HG03558 (cell line): ENCODE measurements around the gene AMZ2.
A peak's percentile ranks its signal among the peaks of the same experiment; 100 is the strongest.
"Not testable (repeated sequence)": the region's sequence is repeated elsewhere in the genome, so short reads cannot be mapped to it uniquely, and the experiment has no call there.

Source experiments
- ATAC-seq: cut with Tn5 transposase; IDR thresholded peaks from one replicate; pipeline ENCODE4 v1.9.1; 2021; ENCODE audit warnings: moderate number of reproducible peaks; ENCODE audit not compliant: unreplicated experiment; ENCODE audit errors: extremely low read depth

Gene AMZ2

DNA sequence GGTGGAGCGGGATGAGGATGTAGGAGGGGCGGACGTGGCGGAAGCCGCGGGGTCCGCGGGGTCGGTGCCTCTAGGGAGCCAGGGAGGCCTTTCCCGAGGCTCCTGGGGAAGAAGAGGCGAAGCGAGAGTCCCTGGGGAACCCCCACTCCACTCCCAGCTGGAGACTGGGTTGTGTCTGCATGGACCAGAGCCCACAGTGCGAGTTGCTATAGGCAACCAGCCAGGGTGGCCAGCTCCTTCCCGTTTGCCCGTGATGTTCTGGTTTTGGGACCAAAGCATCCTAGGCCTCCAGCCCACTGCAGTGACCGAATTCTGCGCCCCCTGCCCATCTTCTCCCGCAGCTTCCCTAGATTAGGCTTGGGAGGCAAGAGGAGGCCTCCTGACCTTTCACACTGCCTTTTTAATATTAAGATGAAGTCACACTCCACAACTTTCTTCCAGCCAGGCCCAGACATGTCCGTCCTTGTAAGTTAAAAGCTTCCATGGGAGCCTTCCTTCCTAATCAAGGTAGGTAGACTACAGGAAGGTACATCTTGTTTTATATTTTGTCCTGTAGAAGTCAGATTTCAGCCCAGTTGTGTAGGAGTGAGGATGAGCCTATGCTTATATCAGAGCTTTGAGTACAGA lies 469 bp downstream of the AMZ2 start:
- peak; percentile 11 for ATAC-seq

DNA sequence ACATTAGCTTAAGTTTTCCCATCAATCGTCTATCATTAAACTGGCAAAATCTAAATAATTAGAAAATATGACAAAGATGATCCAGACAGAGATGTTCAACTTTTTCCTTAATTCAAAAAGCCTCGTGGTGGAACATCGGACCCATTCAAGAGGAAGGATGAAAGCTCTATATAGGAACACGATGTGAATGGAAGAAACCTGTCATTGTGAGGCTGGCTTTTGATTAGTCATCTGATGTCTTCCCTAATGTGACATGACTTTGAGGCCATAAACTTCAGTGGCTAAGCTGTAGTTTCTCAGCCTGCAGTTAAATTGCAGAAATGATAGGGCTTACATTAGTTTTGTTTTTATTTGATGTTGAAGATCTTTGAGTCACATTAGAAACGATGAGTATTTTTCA lies 1.0 kb downstream of the AMZ2 start:
- ATAC-seq = no peak

DNA sequence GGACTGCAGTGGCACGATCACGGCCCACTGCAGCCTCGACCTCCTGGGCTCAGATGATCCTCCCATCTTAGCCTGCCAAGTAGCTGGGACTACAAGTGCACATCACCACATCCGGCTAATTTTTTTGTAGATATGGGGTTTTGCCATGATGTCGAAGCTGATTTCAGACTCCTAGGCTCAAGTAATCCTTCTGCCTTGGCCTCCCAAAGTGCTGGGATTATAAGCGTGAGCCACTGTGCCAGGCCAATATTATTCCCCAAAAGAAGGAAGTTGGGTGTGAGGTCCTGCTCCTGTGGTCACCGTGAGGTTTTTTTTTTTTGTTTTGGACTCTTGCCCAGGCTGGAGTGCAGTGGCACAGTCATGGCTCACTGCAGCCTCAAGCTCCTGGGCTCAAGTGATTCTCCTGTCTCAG lies 1.5 kb downstream of the AMZ2 start:
- no peak for ATAC-seq

DNA sequence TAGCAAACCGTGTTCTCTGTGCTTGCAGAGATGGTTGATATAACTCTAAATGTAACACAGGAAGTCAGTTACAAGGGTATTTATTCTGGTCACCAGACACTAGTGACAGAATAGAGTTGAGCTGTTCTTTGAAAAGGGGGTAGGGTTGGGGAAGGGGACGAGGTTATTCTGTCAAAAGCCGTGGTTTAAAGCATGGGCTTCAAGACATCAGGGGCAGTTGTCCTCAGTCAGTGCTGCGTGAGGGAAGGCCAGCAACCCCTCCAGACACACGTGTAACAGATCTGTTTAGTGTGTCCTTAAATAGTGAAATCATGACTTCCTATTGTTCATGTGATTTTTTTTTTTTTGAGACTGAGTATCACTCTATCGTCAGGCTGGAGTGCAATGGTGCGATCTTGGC lies 5.6 kb downstream of the AMZ2 start:
- ATAC-seq = not testable (repeated sequence)

DNA sequence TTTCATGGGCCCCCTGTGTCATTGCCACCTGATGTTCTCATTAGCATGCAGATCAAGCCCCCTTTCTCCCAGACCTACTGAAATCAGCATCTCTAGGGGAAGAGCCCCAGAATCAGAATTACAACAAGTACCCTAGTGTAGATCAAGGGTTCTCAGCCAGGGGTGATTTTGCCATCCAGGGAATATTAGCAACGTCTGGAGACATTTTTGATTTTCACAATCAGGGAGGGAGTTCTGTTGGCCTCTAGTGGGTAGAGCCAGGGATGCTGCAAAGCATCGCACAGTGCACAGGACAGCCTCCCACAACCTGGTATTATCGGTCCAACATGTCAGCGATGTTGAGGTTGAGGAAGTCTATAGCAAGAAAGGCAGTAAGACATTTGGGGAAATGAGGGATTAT lies 7.3 kb downstream of the AMZ2 start:
- no peak for ATAC-seq

DNA sequence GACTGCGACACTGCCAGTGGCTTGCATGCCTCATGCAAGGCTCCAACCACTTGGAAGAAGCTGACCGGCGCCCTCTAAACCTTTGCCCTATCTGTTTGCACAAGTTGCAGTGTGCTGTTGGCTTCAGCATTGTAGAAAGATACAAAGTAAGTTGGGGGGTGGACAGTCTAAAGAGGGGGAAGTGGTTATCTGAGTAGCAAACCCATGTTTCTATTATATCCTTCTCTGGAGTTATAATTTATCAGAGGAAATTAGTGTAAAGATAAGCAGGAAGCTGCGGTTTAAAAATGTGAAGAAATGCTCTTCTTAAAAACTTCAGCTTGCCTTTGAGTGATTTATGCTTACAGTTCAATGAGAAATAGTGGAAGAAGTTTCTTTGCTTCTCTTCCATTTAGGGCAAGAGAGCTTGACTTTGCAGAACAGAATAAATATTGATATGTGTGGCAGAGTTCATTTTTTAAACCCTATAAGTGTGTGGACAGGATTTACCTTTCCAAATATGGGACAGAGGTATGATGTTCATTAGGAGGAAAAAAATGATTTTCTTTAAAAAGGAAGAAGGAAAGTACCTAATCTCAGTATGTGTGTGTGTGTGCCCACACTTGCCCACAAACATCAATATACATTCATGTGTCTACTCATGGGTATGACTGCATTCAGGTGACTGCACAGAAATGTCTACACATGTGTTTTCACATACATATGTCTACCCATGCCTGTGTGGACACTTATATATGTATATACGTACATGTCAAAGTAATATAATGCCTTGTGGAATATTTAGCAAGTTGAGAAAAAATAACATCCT lies 8.1 kb downstream of the AMZ2 start:
- ATAC-seq = no peak

DNA sequence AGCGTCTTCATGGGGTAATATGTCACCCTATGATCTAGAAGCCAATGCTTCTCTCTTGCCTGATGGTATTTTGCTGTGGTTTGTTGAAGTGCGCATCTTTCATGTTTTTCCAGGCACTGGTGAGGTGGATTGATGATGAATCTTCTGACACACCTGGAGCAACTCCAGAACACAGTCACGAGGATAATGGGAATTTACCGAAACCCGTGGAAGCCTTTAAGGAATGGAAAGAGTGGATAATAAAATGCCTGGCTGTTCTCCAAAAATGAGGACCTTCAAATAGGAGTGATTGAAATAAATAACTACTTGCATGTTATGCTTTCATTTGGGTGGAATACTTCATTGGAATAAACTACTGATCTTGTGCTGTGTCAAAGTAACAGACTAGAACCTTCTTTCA lies 8.9 kb downstream of the AMZ2 start:
- not testable (repeated sequence) for ATAC-seq

DNA sequence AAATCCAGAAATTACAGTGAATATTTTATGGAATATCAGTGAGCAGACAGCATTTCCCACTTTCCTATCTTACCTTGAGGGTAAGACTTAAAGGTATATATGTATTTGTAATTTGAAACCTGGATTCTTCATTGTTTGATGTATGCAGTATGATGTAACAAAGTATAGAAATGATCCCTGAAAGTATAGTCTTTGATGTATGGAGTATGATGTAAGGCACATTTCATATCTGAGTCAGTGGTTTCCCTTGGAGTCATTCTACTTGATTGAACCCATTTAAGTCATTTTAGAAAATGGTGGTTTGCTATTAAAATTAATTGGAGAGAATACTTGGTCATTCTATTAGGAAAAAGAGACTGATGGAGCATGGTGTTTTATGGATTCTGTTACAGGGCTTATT lies 10.1 kb downstream of the AMZ2 start:
- no peak for ATAC-seq

DNA sequence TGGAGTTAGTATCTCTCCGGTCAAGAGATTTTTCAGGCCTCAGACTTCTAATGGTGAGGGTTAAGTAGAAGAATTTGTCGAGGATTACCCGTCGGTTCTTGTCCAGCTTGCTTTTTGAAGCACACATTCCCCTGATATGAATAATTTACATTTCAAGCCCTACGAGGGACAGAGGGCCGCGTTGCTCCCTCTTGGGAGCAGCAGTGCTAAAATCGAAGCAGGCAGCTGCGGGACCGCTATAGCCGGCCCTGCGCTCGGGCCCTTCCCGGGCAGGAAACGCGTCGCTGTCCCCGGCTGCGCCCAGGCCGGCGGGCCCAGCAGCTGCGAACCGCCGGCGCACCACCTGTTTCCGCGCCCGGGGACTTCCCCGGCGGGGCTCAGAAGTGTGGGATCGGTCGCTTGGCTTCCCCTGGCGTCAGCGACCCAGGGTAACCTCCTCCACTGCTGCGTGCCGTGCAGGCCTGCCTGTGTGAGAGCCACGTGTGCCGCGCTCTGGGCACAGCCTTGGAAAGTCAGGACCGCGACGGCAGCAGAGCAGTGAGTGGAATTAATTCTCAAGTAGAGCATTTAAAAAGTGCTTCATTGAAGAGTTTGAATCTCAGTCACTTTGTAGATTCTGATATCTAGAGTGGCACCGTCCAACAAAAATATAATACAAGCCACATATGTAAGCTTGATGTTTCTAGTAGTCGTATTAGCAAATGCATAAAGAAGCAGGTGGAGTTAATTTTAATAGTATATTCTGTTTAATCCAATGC lies 11.2 kb downstream of the AMZ2 start:
- ATAC-seq = peak; percentile 85

DNA sequence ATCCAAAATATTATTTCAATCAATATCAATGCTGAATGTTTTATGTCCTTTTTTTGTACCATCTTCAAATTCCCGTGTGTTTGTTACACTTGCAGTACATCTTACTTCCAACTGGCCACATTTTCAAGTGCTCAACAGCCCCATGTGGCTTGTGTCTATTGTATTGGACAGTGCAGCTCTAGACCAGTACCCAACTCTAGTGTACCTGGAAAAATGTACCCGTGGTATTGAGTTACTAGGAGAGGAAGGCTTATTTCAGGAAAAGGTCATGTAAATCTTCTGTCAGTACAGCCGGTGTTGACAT lies 11.8 kb downstream of the AMZ2 start:
- not testable (repeated sequence) for ATAC-seq

DNA sequence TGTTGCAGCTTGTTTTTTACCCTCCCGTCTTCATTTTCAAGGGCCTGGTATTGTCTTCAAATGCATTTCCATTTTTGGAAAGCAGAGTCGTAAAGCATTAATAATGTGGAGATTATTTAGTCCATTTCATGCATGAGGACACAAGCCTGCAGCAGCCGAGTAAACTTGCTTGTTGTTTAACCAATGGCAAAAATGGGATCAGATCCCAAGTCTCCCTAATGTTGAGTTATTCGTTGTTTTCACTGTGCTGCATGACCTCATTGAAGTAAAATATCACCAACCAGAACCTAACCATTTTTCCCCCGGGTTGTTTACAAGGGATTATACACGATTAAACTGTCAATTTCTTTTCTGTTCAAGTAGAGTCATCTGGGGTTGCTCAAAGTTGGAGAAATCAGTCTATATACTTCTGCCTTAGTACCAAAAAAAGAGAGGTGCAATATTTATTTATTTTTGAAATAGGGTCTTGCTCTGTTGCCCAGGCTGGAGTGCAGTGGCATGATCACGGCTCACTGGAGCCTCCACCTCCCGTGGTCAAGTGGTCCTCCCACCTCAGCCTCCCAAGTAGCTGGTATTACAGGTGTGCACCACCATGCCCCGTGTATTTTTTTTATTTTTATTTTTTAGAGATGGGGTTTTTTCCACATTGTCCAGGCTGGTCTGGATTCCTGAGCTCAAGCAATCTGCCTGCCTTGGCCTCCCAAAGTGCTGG lies 12.4 kb downstream of the AMZ2 start:
- no peak for ATAC-seq

DNA sequence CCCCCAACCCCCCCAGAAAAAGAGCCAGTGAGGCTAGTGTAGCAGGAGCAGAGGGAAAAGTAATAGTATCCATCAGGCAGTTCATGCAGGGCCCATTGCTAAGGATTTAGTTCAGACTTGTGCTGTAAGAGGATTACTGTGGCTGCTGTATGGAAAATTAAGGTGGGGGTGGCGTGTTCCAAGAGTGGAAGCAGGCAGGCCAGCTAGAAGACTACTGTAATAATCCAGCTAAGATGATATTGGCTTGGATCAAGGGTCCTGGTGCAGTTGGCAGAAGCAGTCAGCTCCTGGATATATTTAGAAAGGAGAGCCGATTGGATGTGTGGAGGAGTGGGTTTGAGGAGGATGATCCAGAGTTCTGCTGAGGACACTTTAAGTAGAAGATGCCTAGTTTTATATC lies 14.6 kb downstream of the AMZ2 start:
- not testable (repeated sequence) for ATAC-seq

DNA sequence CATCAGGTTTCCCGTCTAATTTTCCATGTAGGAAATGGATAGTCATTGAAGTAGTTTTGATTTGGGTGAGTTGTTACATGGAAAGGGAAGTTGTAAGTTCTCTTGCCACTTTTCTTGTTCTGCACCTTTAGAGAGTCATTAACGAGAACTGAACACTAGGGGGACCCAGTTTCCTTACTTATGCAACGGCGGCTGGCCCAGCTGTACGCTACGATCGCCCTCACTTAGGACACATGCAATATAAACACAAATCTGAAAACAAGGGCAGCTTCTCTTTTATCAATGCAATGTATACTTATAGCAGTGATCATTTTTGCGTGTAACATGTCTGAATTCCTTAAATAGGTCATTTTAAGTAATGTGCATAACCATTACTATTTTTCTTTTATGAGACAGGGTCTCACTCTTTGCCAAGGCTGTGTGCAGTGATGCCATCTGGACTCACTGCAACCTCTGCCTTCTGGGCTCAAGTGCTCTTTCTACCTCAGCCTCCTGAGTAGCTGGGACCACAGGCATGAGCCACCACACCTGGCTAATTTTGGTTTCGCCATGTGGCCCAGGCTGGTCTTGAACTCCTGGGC lies 15.3 kb downstream of the AMZ2 start:
- ATAC-seq = not testable (repeated sequence)

DNA sequence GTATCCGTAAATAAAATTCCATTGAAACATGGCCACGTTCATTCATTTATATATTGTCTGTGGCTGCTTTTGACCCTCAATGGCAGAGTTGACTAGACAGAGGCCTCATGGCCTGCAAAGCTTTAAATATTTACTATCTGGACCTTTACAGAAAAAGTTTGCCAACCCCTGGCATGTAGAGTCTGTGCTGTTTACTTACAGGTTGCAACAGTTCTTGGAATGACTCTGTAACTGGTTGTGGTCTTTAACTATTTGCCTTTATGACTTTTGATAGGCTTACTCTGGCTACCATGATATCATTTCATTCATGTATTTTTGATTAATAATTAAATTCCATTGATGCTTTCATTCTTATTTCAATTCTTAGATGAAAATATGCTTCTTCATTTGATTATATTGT lies 18.0 kb downstream of the AMZ2 start:
- not testable (repeated sequence) for ATAC-seq

DNA sequence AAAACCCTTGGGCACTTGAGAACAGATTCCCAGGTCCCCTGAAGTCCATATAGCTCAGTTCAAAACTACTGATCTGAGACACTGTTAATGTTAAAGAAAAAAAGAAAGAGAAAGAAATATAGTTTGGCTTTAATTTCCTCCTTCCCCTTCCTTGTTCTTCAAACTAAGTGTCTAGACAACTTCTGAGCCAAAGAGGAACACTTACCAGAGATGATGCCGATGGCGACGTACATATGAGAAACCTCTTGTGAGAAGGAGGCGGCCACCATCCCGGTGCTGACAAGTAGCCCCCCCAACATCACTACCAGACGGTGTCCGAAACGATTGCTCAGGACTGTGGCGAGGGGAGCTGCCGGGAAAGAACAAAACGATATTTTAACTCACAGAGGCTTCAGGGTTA lies 25.9 kb downstream of the AMZ2 start:
- ATAC-seq = no peak

DNA sequence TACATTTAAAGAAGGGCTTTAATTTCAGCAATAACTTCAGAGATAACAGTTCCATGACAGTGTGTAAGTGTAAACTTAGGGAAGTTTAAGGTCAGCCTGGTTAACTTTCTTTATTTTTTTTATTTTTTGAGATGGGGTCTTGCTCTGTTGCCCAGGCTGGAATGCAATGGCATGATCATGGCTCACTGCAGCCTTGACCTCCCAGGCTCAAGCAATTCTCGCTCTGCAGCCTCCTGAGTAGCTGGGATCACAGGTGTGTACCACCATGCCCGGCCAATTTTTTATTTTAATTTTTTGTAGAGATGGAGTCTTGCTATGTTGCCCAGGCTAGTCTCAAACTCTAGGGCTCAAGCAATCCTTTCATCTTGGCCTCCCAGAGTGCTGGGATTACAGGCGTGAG lies 28.5 kb downstream of the AMZ2 start:
- ATAC-seq = not testable (repeated sequence)

DNA sequence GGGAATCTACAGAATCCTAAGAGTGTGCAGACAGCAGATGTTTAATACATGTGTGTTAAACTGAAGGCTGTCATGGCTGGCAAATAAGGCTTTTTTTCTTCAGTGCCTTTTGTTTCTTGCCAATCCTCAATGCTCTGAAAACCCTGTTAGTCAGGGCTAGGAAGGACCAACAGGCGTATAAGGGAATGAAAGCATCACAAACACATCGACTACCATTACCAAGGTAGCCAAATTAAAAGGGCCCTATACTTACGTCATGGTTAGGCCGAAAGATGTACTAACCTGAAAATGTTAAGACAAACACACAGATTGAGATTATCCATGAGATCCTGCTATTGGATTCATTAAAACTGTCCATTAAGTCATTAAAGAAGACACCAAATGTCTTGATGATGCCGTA lies 30.0 kb downstream of the AMZ2 start:
- no peak for ATAC-seq

DNA sequence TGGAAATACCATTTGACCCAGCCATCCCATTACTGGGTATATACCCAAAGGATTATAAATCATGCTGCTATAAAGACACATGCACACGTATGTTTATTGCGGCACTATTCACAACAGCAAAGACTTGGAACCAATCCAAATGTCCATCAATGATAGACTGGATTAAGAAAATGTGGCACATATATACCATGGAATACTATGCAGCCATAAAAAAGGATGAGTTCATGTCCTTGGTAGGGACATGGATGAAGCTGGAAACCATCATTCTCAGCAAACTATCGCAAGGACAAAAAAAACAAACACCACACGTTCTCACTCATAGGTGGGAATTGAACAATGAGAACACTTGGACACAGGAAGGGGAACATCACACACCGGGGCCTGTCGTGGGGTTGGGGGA lies 34.1 kb downstream of the AMZ2 start:
- ATAC-seq = not testable (repeated sequence)

DNA sequence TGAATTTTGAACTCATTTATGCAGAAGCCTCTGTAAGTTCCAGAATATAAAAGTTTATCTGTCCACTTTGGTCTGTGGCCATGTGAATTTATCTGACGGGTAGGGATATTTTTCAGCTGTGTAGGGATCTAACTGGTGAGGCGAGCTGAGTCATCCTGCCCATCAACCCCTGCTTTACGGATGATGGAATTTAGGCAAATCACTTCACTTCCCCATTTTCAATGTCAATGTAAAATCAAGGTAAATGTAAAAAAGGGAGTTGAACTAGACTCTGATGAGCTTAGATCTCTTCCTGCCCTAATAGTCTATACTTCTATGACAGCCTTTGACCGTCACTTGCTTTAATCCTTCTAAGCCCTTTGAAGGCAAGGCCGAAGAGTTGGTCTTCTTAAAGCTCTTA lies 40.5 kb downstream of the AMZ2 start:
- ATAC-seq = no peak

DNA sequence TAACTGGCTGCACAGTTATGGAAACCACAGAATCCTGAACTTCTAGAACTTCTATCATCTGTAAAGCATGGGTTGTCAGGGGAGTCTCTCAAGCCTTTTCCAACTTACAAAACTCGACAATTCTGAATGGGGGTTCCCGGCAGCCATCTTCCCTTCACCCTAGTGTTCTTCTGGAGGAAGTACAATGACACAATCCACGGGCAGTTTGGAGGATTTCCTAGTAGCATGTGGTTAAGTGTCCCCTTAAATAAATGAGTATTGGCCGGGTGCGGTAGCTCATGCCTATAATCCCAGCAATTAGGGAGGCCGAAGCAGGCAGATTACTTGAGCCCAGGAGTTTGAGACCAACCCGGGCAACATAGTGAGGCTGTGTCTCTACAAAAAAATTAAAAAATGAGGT lies 41.0 kb downstream of the AMZ2 start:
- no peak for ATAC-seq
